ENCODE data around the gene RAB40B. TPM values are rescaled to one million over a fixed set of nuclear protein-coding genes. Genes with fewer than 3 reads are reported as not detected.

The RAB40B gene
- polyA plus RNA-seq, 1 donor (not counting 4 experiments of a cell fraction or from before 2014, with no cell fraction given) = 10.6 TPM

DNA sequence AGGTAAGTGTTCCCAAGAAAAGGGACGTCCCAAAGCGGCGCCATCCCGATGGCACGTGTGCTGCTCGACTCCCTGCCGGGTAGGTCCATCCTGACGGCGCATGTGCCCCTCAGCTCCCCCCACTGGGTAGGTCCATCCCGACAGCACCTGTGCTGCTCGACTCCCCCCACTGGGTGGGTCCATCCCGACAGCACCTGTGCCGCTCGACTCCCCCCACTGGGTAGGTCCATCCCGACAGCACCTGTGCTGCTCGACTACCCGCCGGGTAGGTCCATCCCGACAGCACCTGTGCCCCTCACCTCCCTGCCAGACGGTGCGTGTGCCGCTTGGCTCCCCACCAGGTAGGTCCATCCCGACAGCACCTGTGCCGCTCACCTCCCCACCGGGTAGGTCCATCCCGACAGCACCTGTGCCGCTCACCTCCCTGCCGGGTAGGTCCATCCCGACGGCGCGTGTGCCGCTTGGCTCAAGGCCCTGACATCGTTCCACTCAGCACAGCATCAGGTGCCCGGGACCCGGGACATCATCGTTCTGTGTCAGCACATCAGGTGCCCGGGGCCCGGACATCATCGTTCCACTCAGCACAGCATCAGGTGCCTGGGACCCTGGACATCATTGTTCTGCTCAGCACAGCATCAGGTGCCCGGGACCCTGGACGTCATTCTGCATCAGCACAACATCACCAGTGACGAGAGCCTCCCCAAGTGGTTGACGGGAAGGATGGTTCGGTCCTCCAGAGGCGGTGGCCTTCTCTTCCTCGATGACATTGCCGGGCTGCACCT, 31.2 kb upstream of the RAB40B start:
- H4K20me1 ChIP-seq (ENCODE audit: control insufficient read depth, extremely low read depth, insufficient read depth, low read length) = no peaks in the 10 kb centered on the region
- TF ChIP-seq, protein P1, sequence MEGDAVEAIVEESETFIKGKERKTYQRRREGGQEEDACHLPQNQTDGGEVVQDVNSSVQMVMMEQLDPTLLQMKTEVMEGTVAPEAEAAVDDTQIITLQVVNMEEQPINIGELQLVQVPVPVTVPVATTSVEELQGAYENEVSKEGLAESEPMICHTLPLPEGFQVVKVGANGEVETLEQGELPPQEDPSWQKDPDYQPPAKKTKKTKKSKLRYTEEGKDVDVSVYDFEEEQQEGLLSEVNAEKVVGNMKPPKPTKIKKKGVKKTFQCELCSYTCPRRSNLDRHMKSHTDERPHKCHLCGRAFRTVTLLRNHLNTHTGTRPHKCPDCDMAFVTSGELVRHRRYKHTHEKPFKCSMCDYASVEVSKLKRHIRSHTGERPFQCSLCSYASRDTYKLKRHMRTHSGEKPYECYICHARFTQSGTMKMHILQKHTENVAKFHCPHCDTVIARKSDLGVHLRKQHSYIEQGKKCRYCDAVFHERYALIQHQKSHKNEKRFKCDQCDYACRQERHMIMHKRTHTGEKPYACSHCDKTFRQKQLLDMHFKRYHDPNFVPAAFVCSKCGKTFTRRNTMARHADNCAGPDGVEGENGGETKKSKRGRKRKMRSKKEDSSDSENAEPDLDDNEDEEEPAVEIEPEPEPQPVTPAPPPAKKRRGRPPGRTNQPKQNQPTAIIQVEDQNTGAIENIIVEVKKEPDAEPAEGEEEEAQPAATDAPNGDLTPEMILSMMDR (optimal IDR thresholded peaks at IDR 0.05 in 1 of 3, IDR thresholded peaks at IDR 0.05 in 1 of 3, conservative IDR thresholded peaks at IDR 0.05 in 1 of 3; ENCODE audit: extremely low read depth in 1 of 3, insufficient read depth in 2 of 3, low read length in 3 of 3) = no peak
- TF ChIP-seq EZH2 (IDR thresholded peaks at IDR 0.05; ENCODE audit: low read length) = no peak
- H3K9ac ChIP-seq (ENCODE audit: control insufficient read depth, extremely low read depth, insufficient read depth, low read length) = no peak overlapping the region
- no peaks in the 10 kb centered on the region for H3K79me2 ChIP-seq (ENCODE audit: control insufficient read depth, insufficient read depth, low read length)
- no peak for FAIRE-seq
- no peak for DNase-seq (ENCODE audit: low read depth, low spot score)
- peaks cover 2 to 11% of the 10 kb centered on the region in 2 experiments for H3K36me3 ChIP-seq (ENCODE audit: control insufficient read depth in 2 of 2, extremely low read depth in 1 of 2, insufficient read depth in 2 of 2, low read length in 2 of 2)
- no peak overlapping the region for H3K4me3 ChIP-seq (ENCODE audit: control insufficient read depth in 2 of 3, extremely low read depth in 1 of 3, insufficient read depth in 2 of 3, low read depth in 1 of 3, low read length in 3 of 3)
- H3K9me1 ChIP-seq (ENCODE audit: control insufficient read depth, extremely low read depth, insufficient read depth, low read length) = no peaks in the 10 kb centered on the region
- no peaks in the 10 kb centered on the region for H3K27me3 ChIP-seq (ENCODE audit: control insufficient read depth, extremely low read depth, insufficient read depth, low read length)
- H3K4me2 ChIP-seq (ENCODE audit: control insufficient read depth, extremely low read depth, insufficient read depth, low read depth, low read length) = no peak overlapping the region
- H3K9me3 ChIP-seq (ENCODE audit: control insufficient read depth, low read depth, low read length) = peaks cover 2% of the 10 kb centered on the region
- H3K4me1 ChIP-seq (ENCODE audit: control insufficient read depth, extremely low read depth, insufficient read depth, low read length) = no peaks in the 10 kb centered on the region
- H3K27ac ChIP-seq (ENCODE audit: control insufficient read depth, insufficient read depth, low read length) = no peak overlapping the region
- dilution Hi-C loops (cut with MboI; ENCODE audit: extremely low pct_ligation_motif_present, low sequenced_read_pairs) = no loop called here
- H2AFZ ChIP-seq (ENCODE audit: control insufficient read depth, low read length) = no peak overlapping the region

DNA sequence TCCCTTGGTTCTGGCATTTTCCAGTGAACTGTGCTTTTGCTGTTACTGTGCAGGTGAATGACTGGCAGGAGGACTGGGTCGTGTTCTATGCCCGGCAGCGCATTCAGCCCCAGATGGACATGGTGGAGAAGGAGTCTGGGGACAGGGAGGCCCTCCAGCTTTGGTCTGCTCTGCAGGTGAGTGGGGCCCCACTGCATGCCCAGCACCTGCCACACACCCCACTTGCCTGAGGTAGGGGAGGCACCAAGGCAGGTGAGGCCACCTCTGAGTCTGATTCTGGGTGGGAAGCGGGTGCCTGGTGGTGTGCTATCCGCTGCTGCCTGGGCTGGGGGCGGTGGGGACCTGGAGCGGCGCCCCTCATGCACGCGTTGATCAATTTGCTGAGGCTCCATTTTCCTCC, 27.9 kb upstream of the RAB40B start:
- Histone ChIP-seq H3K36me3 (ENCODE audit: control insufficient read depth in 2 of 2, extremely low read depth in 1 of 2, insufficient read depth in 2 of 2, low read length in 2 of 2) (peaks cover 16% of the 10 kb centered on the region in 2 experiments), H3K9ac (ENCODE audit: control insufficient read depth, extremely low read depth, insufficient read depth, low read length) (no peak overlapping the region)

More for the DNA sequence above, 27.9 kb upstream of the RAB40B start:
- Histone ChIP-seq H2AFZ (ENCODE audit: control insufficient read depth, low read length) (no peak overlapping the region), H4K20me1 (ENCODE audit: control insufficient read depth, extremely low read depth, insufficient read depth, low read length) (no peaks in the 10 kb centered on the region), H3K4me2 (ENCODE audit: control insufficient read depth, extremely low read depth, insufficient read depth, low read depth, low read length) (no peak overlapping the region), H3K27ac (ENCODE audit: control insufficient read depth, insufficient read depth, low read length) (no peak overlapping the region), H3K9me3 (ENCODE audit: control insufficient read depth, low read depth, low read length) (no peaks in the 10 kb centered on the region), H3K27me3 (ENCODE audit: control insufficient read depth, extremely low read depth, insufficient read depth, low read length) (no peaks in the 10 kb centered on the region), H3K9me1 (ENCODE audit: control insufficient read depth, extremely low read depth, insufficient read depth, low read length) (no peaks in the 10 kb centered on the region), H3K4me1 (ENCODE audit: control insufficient read depth, extremely low read depth, insufficient read depth, low read length) (no peaks in the 10 kb centered on the region), H3K79me2 (ENCODE audit: control insufficient read depth, insufficient read depth, low read length) (no peaks in the 10 kb centered on the region), H3K4me3 (ENCODE audit: control insufficient read depth in 2 of 3, extremely low read depth in 1 of 3, insufficient read depth in 2 of 3, low read depth in 1 of 3, low read length in 3 of 3) (no peak overlapping the region)
- no peak for FAIRE-seq
- dilution Hi-C loops (cut with MboI; ENCODE audit: extremely low pct_ligation_motif_present, low sequenced_read_pairs) = no loop called here
- DNase-seq (ENCODE audit: low read depth, low spot score) = no peak
- no peak for TF ChIP-seq EZH2 (IDR thresholded peaks at IDR 0.05; ENCODE audit: low read length)
- TF ChIP-seq, protein P1 (optimal IDR thresholded peaks at IDR 0.05 in 1 of 3, IDR thresholded peaks at IDR 0.05 in 1 of 3, conservative IDR thresholded peaks at IDR 0.05 in 1 of 3; ENCODE audit: extremely low read depth in 1 of 3, insufficient read depth in 2 of 3, low read length in 3 of 3) = no peak
